ENCODE data around the gene NPHP4. TPM values are rescaled to one million over a fixed set of nuclear protein-coding genes. Genes with fewer than 3 reads are reported as not detected.

The NPHP4 gene
- total RNA-seq, 1 experiment from 2014 or later, result 20.0 TPM

GRCh38 chr1:5879421-5879820 is 112.8 kb downstream of the NPHP4 start:
- POLR2A ChIA-PET, result no interaction called here
- CTCF ChIA-PET, result no interaction called here
- no peaks in the 10 kb centered on the region for H3K36me3 ChIP-seq (ENCODE audit: control insufficient read depth in 1 of 2, insufficient read depth in 2 of 2, low read length in 2 of 2)

More at GRCh38 chr1:5879421-5879820, 112.8 kb downstream of the NPHP4 start:
- no peak for ATAC-seq
- DNase-seq (ENCODE audit: low read depth, low spot score), result no peak
- intact Hi-C loops (cut with micrococcal nuclease), result no loop called here
- H3K4me3 ChIP-seq (replicated peaks in 1 of 2; ENCODE audit: low read depth in 1 of 2, low read length in 2 of 2), result no peak overlapping the region
- TF ChIP-seq JUND (IDR thresholded peaks at IDR 0.05) (no peak), SRF (IDR thresholded peaks at IDR 0.05; ENCODE audit: low read depth) (no peak), EGR1 (IDR thresholded peaks at IDR 0.05; ENCODE audit: low read depth) (no peak), ZFX (IDR thresholded peaks at IDR 0.05) (no peak), ZNF274 (IDR thresholded peaks at IDR 0.05; ENCODE audit: low read depth, low read length) (no peak), CBX3 (IDR thresholded peaks at IDR 0.05; ENCODE audit: low read depth) (no peak), POLR2A (IDR thresholded peaks at IDR 0.05; ENCODE audit: borderline replicate concordance, extremely low read depth, insufficient read depth, insufficient read length) (no peak), CEBPB (IDR thresholded peaks at IDR 0.05; ENCODE audit: low read depth) (no peak), TCF7L2 (IDR thresholded peaks at IDR 0.05; ENCODE audit: borderline replicate concordance, extremely low read depth, insufficient read depth, insufficient read length) (no peak), POLR2AphosphoS5 (IDR thresholded peaks at IDR 0.05; ENCODE audit: low read depth, low read length) (no peak), YY1 (IDR thresholded peaks at IDR 0.05; ENCODE audit: extremely low read depth, insufficient replicate concordance, low read depth, low read length) (no peak), EZH2 (IDR thresholded peaks at IDR 0.05) (no peak), RAD21 (IDR thresholded peaks at IDR 0.05; ENCODE audit: low read depth) (no peak), EZH2phosphoT487 (IDR thresholded peaks at IDR 0.05; ENCODE audit: borderline replicate concordance) (no peak)
- TF ChIP-seq, protein P1, sequence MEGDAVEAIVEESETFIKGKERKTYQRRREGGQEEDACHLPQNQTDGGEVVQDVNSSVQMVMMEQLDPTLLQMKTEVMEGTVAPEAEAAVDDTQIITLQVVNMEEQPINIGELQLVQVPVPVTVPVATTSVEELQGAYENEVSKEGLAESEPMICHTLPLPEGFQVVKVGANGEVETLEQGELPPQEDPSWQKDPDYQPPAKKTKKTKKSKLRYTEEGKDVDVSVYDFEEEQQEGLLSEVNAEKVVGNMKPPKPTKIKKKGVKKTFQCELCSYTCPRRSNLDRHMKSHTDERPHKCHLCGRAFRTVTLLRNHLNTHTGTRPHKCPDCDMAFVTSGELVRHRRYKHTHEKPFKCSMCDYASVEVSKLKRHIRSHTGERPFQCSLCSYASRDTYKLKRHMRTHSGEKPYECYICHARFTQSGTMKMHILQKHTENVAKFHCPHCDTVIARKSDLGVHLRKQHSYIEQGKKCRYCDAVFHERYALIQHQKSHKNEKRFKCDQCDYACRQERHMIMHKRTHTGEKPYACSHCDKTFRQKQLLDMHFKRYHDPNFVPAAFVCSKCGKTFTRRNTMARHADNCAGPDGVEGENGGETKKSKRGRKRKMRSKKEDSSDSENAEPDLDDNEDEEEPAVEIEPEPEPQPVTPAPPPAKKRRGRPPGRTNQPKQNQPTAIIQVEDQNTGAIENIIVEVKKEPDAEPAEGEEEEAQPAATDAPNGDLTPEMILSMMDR (IDR thresholded peaks at IDR 0.05 in 2 of 3, conservative IDR thresholded peaks at IDR 0.05 in 1 of 3; ENCODE audit: borderline replicate concordance in 1 of 3, insufficient read depth in 1 of 3, low read depth in 2 of 3, low read length in 2 of 3), result no peak
- TF ChIP-seq, protein P2, sequence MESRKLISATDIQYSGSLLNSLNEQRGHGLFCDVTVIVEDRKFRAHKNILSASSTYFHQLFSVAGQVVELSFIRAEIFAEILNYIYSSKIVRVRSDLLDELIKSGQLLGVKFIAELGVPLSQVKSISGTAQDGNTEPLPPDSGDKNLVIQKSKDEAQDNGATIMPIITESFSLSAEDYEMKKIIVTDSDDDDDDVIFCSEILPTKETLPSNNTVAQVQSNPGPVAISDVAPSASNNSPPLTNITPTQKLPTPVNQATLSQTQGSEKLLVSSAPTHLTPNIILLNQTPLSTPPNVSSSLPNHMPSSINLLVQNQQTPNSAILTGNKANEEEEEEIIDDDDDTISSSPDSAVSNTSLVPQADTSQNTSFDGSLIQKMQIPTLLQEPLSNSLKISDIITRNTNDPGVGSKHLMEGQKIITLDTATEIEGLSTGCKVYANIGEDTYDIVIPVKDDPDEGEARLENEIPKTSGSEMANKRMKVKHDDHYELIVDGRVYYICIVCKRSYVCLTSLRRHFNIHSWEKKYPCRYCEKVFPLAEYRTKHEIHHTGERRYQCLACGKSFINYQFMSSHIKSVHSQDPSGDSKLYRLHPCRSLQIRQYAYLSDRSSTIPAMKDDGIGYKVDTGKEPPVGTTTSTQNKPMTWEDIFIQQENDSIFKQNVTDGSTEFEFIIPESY (IDR thresholded peaks at IDR 0.05; ENCODE audit: extremely low read depth, insufficient replicate concordance, low read length), result no peak
- TF ChIP-seq, protein P3, sequence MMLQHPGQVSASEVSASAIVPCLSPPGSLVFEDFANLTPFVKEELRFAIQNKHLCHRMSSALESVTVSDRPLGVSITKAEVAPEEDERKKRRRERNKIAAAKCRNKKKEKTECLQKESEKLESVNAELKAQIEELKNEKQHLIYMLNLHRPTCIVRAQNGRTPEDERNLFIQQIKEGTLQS (IDR thresholded peaks at IDR 0.05), result no peak
- TF ChIP-seq, protein P4, sequence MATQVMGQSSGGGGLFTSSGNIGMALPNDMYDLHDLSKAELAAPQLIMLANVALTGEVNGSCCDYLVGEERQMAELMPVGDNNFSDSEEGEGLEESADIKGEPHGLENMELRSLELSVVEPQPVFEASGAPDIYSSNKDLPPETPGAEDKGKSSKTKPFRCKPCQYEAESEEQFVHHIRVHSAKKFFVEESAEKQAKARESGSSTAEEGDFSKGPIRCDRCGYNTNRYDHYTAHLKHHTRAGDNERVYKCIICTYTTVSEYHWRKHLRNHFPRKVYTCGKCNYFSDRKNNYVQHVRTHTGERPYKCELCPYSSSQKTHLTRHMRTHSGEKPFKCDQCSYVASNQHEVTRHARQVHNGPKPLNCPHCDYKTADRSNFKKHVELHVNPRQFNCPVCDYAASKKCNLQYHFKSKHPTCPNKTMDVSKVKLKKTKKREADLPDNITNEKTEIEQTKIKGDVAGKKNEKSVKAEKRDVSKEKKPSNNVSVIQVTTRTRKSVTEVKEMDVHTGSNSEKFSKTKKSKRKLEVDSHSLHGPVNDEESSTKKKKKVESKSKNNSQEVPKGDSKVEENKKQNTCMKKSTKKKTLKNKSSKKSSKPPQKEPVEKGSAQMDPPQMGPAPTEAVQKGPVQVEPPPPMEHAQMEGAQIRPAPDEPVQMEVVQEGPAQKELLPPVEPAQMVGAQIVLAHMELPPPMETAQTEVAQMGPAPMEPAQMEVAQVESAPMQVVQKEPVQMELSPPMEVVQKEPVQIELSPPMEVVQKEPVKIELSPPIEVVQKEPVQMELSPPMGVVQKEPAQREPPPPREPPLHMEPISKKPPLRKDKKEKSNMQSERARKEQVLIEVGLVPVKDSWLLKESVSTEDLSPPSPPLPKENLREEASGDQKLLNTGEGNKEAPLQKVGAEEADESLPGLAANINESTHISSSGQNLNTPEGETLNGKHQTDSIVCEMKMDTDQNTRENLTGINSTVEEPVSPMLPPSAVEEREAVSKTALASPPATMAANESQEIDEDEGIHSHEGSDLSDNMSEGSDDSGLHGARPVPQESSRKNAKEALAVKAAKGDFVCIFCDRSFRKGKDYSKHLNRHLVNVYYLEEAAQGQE (IDR thresholded peaks at IDR 0.05; ENCODE audit: low read depth), result no peak
- TF ChIP-seq, protein P5, sequence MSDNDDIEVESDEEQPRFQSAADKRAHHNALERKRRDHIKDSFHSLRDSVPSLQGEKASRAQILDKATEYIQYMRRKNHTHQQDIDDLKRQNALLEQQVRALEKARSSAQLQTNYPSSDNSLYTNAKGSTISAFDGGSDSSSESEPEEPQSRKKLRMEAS (IDR thresholded peaks at IDR 0.05), result no peak
- no peaks in the 10 kb centered on the region for H4K20me1 ChIP-seq (ENCODE audit: insufficient read depth)
- H2AFZ ChIP-seq (ENCODE audit: low read depth, low read length, poor library complexity, severe bottlenecking), result no peak overlapping the region
- no peaks in the 10 kb centered on the region for H3K9me3 ChIP-seq (ENCODE audit: control insufficient read depth in 1 of 2, insufficient read depth in 1 of 2, low read depth in 1 of 2, low read length in 2 of 2)
- no peak overlapping the region for H3K27ac ChIP-seq (ENCODE audit: low read depth, low read length)
- no peaks in the 10 kb centered on the region for H3K4me1 ChIP-seq (ENCODE audit: control insufficient read depth in 1 of 2, insufficient read depth in 2 of 2, low read length in 2 of 2)
- RAD21 ChIA-PET (ENCODE audit: low non-redundant PET in 1 of 2, low total read pairs in 2 of 2, uncharacterized antibody in 2 of 2, unreplicated experiment in 2 of 2), result no interaction called here
- H3K9me2 ChIP-seq (ENCODE audit: insufficient read depth), result no peaks in the 10 kb centered on the region
- no peaks in the 10 kb centered on the region for H3K27me3 ChIP-seq (ENCODE audit: insufficient read depth, low read length)
- H3K79me2 ChIP-seq (ENCODE audit: insufficient read depth, low read length), result no peaks in the 10 kb centered on the region
- H3K9ac ChIP-seq (ENCODE audit: low read length), result no peak overlapping the region
- no TSS peak for BruUV-seq (replicated peaks)
- H3K4me2 ChIP-seq (ENCODE audit: low read length), result no peak overlapping the region
